HG02642 (cell line): Measurements from ENCODE around the gene PPP1R12A.
A peak's percentile ranks its signal among the peaks of the same experiment; 100 is the strongest.

ENCODE experiments used
- ATAC-seq: cut with Tn5 transposase; IDR thresholded peaks from one replicate; pipeline ENCODE4 v1.9.1; 2021; ENCODE audit warnings: mild to moderate bottlenecking; ENCODE audit not compliant: unreplicated experiment, poor library complexity

The PPP1R12A gene

GRCh38 chr12:79936670-79937069 is 1.8 kb upstream of the PPP1R12A start:
- ATAC-seq: no peak

- peak; percentile 12 for ATAC-seq
Observed at GRCh38 chr12:79935624-79936345, 888 bp upstream of the PPP1R12A start.

GRCh38 chr12:79934281-79935020 is 446 bp downstream of the PPP1R12A start:
- ATAC-seq: peak; percentile 29

GRCh38 chr12:79933532-79934264 is 1.2 kb downstream of the PPP1R12A start:
- peak; percentile 8 for ATAC-seq

GRCh38 chr12:79933043-79933442 is 1.9 kb downstream of the PPP1R12A start:
- ATAC-seq: no peak

GRCh38 chr12:79932357-79932756 is 2.5 kb downstream of the PPP1R12A start:
- no peak for ATAC-seq

GRCh38 chr12:79929065-79929464 is 5.8 kb downstream of the PPP1R12A start:
- no peak for ATAC-seq

GRCh38 chr12:79927772-79928474 is 7.0 kb downstream of the PPP1R12A start:
- peak; percentile 99 for ATAC-seq

- no peak for ATAC-seq
Observed at GRCh38 chr12:79926951-79927350, 7.9 kb downstream of the PPP1R12A start.

- no peak for ATAC-seq
Observed at GRCh38 chr12:79925492-79925891, 9.4 kb downstream of the PPP1R12A start.

GRCh38 chr12:79921786-79922185 is 13.1 kb downstream of the PPP1R12A start:
- no peak for ATAC-seq

- ATAC-seq: no peak
Observed at GRCh38 chr12:79920421-79921238, 14.3 kb downstream of the PPP1R12A start.

GRCh38 chr12:79919762-79920161 is 15.1 kb downstream of the PPP1R12A start:
- ATAC-seq: no peak

- ATAC-seq: no peak
Observed at GRCh38 chr12:79916826-79917225, 18.1 kb downstream of the PPP1R12A start.

- ATAC-seq: no peak
Observed at GRCh38 chr12:79911889-79912656, 22.8 kb downstream of the PPP1R12A start.

GRCh38 chr12:79908366-79908765 is 26.5 kb downstream of the PPP1R12A start:
- ATAC-seq: no peak

- ATAC-seq: no peak
Observed at GRCh38 chr12:79901506-79901905, 33.4 kb downstream of the PPP1R12A start.

GRCh38 chr12:79900951-79901350 is 33.9 kb downstream of the PPP1R12A start:
- ATAC-seq: no peak

- ATAC-seq: no peak
Observed at GRCh38 chr12:79900199-79900598, 34.7 kb downstream of the PPP1R12A start.
